Activated CD8-positive, alpha-beta memory T cell treated with anti-CD3 and anti-CD28 coated beads, Interleukin-2, amount 50 U/mL, for 1 hour (primary cell): ENCODE measurements around the gene ZNF362.

ENCODE experiments used
- DNase-seq: peaks from one replicate; pipeline ENCODE4 v3.0.0-alpha.2; 2020; ENCODE audit errors: extremely low read depth

ZNF362 gene

GRCh38 chr1:33346927-33347649 is 90.8 kb downstream of the ZNF362 start:
- DNase-seq: no peak

GRCh38 chr1:33347650-33347992 is 91.3 kb downstream of the ZNF362 start:
- no peak for DNase-seq

- DNase-seq: no peak
Measured at GRCh38 chr1:33348194-33348593, 91.9 kb downstream of the ZNF362 start.

- DNase-seq: no peak
Measured at GRCh38 chr1:33348676-33349080, 92.4 kb downstream of the ZNF362 start.

GRCh38 chr1:33349081-33349759 is 92.9 kb downstream of the ZNF362 start:
- no peak for DNase-seq

GRCh38 chr1:33349778-33350610 is 93.7 kb downstream of the ZNF362 start:
- DNase-seq: peak; percentile 28
